NCI-H2171 treated with DMSO at 0.1 percent for 48 hours (cell line): ENCODE data around the gene DNM1L.

Source experiments
- DNase-seq: peaks from one replicate; lab custom pipeline; 2025; lab: John Stamatoyannopoulos, UW

DNM1L gene

DNA sequence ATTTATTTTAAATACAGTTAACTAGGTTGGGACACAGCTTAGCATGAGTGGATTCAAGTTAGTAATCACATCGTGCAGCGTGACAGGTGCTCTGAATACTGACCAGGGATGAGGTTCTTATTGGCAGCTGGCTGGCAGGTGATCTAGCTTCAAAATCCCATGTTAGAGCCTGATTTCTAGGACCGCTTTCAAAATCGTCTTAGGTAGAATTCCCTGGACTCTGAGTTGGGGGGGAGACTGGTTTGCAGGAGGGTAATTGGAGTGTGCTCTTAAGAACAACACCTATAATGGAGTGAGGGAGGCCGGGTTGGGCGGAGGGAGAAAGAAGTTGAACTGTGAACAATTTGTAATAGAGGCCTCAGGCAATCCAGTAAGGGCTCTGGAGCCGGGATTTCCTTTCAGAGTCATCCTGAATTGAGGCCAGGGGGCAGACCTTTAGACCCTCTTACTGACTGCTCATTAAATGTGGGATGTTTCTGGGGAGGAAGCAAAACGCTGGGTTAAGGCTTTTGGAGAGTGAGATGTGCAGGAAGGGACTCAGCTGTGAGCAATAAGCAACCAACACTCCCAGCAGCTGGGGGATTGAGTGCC, 77.5 kb downstream of the DNM1L start:
- DNase-seq = no peak

DNA sequence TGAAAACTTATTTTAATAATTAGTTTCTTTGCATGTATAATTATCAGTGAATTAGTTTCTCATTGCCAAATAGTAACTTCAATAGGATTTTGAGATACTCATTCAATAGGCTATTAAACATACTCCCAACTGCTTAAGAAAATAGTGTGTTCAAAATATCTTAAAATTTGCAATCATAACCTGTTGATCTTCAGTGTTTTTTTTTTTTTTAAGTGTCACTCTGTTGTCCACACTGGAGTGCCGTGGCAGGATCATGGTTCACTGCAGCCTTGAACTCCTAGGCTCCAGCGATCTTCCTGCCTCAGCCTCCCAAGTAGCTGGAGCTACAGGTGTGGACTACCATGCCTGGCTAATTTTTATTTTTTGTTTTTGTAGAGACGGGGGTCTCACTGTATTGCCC, 78.1 kb downstream of the DNM1L start:
- no peak for DNase-seq

DNA sequence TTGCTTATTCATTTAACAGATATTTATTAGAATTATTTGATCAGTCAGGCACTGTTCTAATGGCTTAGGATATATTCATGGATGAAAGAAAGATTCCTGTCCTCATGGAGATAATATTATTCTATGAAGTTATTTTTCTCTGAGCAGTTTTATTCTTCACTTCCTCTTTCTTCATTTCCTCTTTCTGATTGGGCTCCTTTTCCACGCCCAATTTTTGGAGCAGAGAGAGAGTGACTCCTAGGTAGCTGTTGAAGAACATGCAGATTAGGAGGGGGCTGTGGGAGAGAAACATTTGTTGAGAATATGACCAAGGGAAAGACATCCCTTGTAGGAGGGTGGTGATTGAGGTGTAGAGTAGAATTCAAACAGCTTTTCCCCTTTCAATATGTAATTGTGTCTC, 82.6 kb downstream of the DNM1L start:
- DNase-seq = no peak

DNA sequence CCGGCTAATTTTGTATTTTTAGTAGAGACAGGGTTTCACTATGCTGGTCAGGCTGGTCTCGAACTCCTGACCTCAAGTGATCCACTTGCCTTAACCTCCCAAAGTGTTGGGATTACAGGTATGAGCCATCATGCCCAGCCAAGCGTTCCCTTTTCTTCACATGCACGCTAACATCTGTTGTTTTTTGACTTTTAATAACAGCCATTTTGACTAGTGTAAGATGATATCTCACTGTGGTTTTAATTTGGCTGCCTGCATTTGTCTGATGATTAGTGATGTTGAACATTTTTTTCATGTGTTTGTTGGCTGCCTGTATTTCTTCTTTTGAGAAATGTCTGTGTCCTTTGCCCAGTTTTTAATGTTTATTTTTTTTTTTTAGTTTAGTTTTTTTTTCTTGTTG, 86.8 kb downstream of the DNM1L start:
- peak; percentile 98 for DNase-seq

DNA sequence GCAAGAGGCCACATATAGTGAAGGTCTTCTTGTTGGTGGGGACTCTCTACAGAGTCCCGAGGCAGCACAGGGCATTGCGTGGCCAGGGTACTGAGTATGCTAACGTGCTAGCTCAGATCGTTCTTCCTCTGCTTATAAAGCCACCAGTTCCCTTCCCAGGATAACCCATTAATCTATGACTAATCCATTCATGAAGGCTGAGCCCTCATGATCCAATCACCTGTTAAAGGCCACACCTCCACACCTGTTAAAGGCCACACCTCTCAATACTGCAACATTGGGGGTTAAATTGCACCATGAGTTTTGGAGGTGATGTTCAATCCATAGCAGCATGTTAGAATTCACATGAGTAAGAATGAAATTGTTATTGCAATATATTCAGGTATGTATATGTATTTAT, 89.4 kb downstream of the DNM1L start:
- DNase-seq = peak; percentile 30

DNA sequence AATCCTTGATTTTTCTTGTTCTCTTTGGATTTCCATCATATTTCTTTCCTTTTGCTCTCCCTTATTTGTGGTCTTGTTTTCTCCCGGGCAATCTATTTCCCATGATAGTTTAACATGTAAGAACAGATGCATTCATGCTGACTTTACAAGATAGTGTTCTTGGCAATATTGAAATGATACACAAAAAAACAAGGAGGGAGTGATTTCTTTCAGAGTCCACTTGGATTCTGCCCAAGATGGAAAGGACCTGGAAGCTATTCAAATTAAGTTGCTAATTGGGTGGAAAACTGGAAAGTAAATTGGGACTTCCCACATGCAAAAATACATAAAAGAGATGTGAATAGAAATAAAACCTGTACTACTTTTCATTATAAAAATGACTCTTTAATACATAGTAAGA, 91.0 kb downstream of the DNM1L start:
- peak; percentile 36 for DNase-seq

DNA sequence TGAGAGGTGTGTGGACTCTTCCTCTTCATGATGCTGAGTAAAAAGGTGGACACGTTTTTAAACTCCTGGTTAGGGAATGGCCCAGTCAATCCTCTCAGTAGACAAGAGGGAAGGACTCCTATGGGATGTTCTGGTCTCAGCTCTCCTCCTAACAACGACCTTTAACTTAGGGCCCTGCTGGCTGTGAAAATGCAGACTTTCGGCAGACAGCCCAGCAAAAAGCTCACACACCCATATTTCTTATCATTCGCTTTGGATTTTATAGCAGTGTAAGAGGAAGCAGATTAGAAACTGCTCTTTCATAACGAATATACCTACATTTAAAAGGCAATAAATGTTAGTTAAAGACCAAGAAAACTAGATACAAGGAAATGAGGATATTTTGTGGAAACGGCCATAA, 94.6 kb downstream of the DNM1L start:
- DNase-seq = no peak

DNA sequence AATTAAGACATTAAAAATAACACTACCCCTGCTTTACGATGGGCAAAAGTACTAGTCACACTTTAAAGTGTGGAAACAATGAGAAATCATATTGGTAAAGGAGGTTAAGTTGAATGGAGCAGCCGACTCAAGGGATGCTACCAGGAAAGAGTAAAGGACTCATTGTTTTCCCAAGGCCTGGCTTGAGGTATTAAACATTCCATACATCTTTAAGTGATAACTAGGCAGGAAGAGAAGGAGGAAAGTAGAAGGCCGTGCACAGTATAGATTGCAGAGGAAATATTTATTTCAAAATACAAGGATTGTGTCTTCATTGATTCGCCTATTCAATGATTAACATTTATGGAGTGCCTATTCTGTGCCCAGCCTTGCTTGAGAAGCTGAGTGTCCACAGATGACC, 97.2 kb downstream of the DNM1L start:
- DNase-seq = no peak

DNA sequence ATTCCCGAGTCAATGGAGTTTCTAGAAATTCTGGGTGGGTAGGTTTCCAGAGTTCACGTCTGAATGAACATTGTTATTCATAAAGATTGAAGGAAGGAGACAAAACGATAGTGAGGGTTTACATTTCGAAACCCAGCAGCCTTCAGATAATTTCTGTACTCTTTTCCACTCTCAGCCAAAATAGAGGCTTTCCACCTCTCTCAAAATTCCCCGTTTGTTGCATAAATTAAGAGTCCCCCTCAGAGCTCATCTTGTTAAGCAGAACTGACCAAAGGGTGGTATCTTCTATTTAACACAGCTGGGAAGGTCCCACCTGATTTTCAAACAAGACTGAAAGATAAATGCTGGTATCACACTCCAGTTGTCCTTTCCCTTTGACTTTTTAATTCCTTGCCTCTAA, 98.1 kb downstream of the DNM1L start:
- DNase-seq = no peak

DNA sequence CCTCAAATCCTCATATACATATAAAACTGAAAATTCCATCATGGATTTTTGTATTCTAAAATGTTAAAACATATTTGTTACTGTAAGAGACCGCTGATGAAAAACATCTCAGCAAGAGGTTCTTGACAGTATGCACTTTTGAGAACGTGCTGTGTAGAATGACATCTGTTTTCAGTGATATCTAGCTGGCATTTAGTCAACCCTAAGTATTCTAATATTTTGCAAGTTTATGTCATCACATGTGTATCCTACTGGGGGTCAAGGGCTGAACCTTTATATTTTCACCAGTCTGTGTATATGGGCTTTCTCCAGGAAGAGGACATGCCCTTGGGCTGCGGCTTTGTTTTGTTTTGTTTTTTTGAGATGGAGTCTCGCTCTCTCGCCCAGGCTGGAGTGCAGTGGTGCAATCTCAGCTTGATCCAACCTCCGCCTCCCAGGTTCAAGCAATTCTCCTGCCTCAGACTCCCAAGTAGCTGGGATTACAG, 98.6 kb downstream of the DNM1L start:
- no peak for DNase-seq

DNA sequence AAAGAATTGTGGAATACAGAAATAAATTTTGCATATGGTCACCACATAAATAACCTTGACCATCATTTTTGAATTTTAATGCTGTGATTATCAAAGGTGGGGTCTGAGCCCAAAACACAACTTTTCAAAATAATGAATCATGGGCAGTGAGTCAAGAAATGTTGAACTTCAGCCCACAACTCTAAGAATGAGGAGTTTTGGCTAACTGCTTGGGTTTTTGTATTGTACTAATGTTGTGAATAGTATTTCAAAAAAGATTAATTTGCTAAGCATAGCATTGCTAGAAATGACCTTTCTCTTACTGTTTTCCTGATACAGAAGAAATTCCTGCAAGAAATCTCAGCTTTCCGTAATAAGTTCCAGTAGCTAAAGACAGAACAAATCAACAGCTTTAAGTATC, 101.0 kb downstream of the DNM1L start:
- DNase-seq = no peak

DNA sequence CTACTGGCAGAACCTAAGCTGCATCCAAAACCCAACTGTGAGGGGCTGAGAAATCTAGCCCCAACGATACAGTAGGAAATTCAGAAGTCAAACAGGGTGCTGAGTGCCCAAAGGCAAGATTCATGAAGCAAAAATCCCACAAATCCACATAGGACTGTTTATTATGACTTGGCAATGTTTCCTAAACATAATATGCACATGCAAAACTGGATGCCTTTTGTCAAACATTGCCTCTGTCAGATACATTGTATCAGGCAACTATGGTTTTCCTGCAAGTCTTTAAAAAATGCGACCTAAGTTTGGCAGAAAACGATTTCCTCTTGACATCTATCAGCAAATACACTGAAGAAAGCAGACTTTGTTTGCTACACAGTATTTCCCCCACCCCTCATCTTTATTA, 103.9 kb downstream of the DNM1L start:
- DNase-seq = no peak

DNA sequence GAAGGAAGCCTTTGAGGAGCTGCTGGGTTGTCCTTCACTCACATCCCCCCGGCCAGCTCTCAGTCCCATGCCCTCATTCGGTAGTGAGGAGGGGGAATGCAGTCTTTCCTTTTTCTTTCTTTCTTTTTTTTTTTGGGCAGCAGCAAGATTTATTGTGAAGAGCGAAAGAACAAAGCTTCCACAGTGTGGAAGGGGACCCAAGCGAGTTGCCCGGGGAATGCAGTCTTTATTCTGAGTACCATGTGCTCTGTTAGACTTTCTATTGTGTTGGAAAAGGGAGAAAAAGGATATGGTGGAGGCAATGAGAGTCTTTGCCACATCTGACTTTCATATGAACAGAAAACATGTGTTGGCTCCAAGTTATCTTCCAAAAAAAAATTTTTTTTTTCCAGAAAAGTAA, 106.5 kb downstream of the DNM1L start:
- DNase-seq = no peak

DNA sequence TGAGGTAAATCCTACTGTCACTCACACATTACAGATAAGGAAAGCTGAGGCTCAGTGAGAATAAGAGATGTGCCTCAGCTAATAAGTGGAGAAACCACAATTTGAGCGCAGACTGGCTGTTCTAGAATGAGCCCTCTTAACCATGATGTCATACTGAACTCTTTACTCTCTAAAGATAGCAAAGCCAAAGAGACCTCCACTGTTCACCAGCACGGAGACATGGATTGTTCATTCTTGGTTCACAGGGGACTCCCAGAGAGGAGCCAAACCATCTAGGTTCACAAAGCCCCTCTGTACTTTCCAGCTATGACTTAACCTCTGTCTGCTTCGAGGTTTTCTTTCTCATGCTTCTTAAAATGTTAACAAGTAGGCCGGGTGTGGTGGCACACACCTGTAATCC, 109.3 kb downstream of the DNM1L start:
- DNase-seq = no peak

DNA sequence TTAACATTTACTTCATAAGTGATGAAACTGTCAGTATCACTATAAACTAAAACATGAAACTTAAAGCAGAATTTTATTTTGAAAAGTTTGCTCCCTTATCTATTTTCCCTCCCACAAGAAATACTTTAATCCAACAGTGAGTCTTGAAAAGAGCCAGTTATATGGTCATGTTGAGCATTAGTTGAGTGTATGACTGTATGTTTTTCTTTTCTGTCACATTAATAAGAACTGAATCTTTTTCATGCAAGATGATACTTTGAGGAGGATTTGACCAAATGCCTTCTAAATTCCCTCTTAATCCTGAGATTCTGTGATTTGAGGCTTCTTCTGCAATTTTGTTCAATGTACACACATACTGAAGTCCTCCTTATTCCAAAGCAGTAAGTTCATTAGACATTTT, 110.3 kb downstream of the DNM1L start:
- no peak for DNase-seq

DNA sequence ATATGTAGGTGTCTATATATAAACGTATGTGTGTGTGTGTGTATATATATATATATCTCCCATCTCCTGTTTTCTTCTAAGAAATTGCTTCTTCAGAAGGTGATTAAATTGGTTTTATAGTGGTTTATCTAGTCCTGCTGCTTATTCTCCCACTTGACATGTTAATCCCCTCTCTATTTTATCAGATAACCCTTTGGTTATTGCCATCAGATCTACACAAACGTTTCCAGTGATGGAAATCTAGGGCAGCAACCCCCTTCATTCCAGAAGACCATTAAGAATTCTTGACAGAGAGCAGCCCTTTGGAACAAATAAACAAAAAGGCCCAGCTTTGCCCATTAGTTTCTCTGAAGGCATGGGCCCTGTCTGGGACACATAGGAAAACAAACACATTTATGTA, 110.8 kb downstream of the DNM1L start:
- DNase-seq = no peak

DNA sequence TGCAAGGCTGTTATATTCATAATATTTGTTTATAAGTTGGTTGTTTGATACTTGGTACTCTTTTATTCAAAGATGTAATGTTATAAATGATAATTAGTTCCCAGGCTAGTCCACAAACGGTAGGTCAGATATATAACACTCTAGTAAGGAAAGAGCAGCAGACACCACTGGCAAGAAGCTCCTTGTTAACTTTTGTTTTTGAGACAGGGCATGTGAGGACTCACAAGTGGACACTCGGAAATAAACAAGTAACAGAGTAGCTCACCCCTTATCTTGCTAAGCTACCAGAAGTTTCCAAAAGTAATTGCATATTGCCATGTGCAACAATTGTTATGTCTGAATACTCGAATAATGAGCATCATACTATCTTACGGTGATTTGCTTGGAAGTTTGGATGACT, 115.2 kb downstream of the DNM1L start:
- DNase-seq = no peak
